T-helper 2 cell treated with Interferon-gamma antibody and Interleukin-4, amounts not matched to agents 5 μg/mL and 100 μg/mL, for 36 hours (primary cell): ENCODE data around the gene SYAP1.
"Not testable (repeated sequence)": the region's sequence is repeated elsewhere in the genome, so short reads cannot be mapped to it uniquely, and the experiment has no call there.

ENCODE experiments used
- DNase-seq: peaks from one replicate; pipeline ENCODE4 v3.0.0; 2021; ENCODE audit warnings: low spot score
- H3K27ac Mint-ChIP-seq: one replicate; pipeline ENCODE4 v1.8.0; 2021; ENCODE audit warnings: mild to moderate bottlenecking, mixed read lengths
- H3K27me3 Mint-ChIP-seq: one replicate; pipeline ENCODE4 v1.8.0; 2021; ENCODE audit warnings: low read depth, mixed read lengths
- H3K36me3 Mint-ChIP-seq: one replicate; pipeline ENCODE4 v1.8.0; 2021; ENCODE audit warnings: low read depth, mixed read lengths
- H3K4me1 Mint-ChIP-seq: one replicate; pipeline ENCODE4 v1.8.0; 2021; ENCODE audit warnings: low read depth, mixed read lengths
- H3K4me3 Mint-ChIP-seq: one replicate; pipeline ENCODE4 v1.8.0; 2022; ENCODE audit warnings: mild to moderate bottlenecking, moderate library complexity, mixed read lengths
- H3K9me3 Mint-ChIP-seq: one replicate; pipeline ENCODE4 v1.8.0; 2021; ENCODE audit warnings: mixed read lengths

The SYAP1 gene

DNA sequence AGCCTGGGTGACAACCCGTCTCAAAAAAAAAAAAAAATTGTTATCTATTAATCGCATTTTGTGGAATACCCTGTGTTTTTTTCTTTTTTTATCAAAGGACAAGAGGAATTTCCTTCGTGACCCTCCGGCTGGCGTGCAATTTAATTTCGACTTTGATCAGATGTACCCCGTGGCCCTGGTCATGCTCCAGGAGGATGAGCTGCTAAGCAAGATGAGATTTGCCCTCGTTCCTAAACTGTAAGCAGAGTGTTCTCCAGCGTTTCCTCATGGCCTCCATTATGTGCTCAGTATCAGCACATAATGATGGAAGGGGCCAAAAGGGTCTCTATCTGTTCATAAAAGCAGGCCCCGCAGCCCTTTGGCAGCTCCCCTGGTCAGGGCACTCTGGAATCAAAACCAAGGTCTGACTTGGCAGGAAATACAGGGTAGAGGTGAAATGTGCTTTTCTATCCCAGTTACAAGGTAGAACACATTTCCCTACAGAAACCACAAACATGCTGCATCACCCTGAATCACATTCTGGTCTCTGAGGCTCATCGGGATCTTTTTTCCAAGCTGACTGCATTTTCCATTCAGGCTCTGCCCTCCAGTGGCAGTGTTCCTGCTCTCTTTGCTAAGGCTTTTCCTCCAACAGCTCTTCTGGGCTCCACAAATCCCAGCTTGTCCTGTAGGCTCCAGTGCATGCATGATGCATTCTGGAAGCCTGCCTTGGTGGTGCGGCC, 24.4 kb downstream of the SYAP1 start:
- Mint-ChIP-seq H3K4me3 (no peak overlapping the region), H3K27me3 (no peaks in the 10 kb centered on the region), H3K36me3 (peaks cover 11% of the 10 kb centered on the region), H3K9me3 (no peaks in the 10 kb centered on the region), H3K4me1 (no peaks in the 10 kb centered on the region), H3K27ac (no peak overlapping the region)
- no peak for DNase-seq

DNA sequence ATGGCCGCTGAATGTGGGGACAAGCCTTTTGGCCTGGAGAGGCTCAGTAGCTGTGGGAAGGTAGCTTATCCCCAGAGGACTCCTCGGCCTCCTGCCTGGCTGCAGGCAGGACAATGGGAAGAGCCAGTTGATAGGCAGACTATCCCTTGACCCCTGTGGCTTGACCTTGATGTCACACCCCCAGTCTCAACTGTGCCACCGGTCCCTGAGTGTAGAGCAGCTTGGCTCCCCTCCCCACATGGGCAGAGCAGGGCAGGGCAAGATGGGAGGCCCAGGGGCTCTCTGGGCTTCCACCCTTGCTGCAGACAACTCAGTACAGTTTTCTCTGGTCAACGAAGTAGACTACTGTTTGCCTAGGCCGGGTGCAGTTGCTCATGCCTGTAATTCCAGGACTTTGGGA, 25.7 kb downstream of the SYAP1 start:
- no peak for DNase-seq
- Mint-ChIP-seq H3K4me3 (no peak overlapping the region), H3K27ac (no peak overlapping the region), H3K36me3 (peaks cover 11% of the 10 kb centered on the region), H3K4me1 (no peaks in the 10 kb centered on the region), H3K27me3 (no peaks in the 10 kb centered on the region), H3K9me3 (no peaks in the 10 kb centered on the region)

DNA sequence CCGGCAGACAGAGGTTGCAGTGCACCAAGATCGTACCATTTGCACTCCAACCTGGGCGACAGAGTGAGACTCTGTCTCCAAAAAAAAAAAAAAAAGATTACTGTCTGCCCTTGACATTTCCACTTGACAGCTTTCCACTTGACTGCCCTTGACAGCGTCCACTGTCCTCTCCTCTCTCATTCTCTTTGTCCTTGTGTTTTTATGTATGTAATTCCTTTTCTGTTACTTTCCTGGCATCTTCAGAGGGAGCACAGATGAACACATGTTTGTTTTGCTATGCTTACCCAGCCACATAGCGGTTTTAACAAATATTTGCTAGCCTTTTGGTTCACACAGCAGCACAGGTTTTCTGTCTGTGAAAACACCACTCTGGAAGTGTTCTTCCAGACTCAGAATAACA, 26.2 kb downstream of the SYAP1 start:
- H3K27me3 Mint-ChIP-seq: no peaks in the 10 kb centered on the region
- H3K27ac Mint-ChIP-seq: no peak overlapping the region
- no peak for DNase-seq
- no peaks in the 10 kb centered on the region for H3K9me3 Mint-ChIP-seq
- H3K4me1 Mint-ChIP-seq: no peaks in the 10 kb centered on the region
- H3K4me3 Mint-ChIP-seq: no peak overlapping the region
- H3K36me3 Mint-ChIP-seq: peaks cover 11% of the 10 kb centered on the region

DNA sequence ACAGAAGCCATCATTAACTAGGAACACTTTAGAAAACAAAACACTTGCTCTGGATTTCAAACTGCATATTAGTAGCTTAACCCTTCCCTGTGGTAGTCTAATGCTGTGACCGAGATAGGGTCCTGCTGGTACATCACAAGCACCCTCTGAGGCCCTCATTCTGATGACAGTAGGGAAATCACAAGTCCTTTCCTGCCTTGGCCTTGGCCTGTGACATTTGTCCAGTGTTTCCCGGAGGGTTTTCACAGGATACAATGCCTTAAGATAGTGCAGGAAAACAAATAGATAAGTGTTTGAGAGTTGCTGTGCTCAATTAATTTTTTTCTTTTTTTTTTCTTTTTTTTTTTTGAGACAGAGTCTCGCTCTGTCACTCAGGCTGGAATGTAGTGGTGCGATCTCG, 29.0 kb downstream of the SYAP1 start:
- DNase-seq: no peak
- Mint-ChIP-seq H3K27me3 (no peaks in the 10 kb centered on the region), H3K9me3 (no peaks in the 10 kb centered on the region), H3K36me3 (peaks cover 12% of the 10 kb centered on the region), H3K4me3 (no peak overlapping the region), H3K4me1 (no peaks in the 10 kb centered on the region), H3K27ac (no peak overlapping the region)

DNA sequence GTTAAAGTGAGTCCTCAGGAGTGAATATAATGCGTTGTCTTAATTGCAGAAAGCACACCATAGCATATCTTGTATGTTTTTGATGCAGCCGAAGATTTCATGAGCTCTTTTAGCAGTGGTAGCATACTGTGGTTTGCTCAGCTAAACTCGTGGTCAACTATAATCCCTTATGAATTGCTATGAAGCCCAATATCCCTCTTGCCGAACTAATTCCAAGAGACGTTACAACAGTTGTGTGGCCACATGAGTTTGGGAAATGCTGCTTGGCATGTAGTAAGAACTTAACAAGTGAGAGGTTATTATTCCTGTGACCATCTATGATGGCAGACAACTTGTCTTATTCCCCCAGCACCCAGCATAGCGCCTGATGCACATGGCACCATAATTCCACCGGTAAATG, 30.7 kb downstream of the SYAP1 start:
- H3K9me3 Mint-ChIP-seq: no peaks in the 10 kb centered on the region
- H3K4me3 Mint-ChIP-seq: no peak overlapping the region
- no peak for DNase-seq
- peaks cover 19% of the 10 kb centered on the region for H3K36me3 Mint-ChIP-seq
- H3K4me1 Mint-ChIP-seq: no peaks in the 10 kb centered on the region
- H3K27me3 Mint-ChIP-seq: no peaks in the 10 kb centered on the region
- H3K27ac Mint-ChIP-seq: no peak overlapping the region

DNA sequence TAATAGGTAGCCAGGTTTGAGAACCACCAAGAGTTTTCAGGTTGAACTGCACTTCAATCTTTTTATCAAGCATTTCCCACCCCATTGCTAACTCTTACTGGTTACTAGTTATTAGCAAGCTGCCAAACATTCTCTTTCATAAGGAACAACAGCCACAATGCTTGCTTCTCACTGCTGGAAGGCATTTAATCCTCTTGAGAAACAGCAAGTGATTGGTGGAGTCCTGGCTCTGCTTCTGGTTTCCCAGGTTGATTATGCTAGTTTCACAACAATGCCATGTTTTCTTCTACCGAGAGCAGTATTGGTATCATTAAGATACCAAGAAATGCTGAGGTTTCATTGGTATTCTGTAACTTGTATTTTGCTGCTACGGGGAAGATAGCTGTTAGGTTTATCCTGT, 34.6 kb downstream of the SYAP1 start:
- no peak overlapping the region for H3K27ac Mint-ChIP-seq
- no peak for DNase-seq
- H3K27me3 Mint-ChIP-seq: no peaks in the 10 kb centered on the region
- no peaks in the 10 kb centered on the region for H3K4me1 Mint-ChIP-seq
- peaks cover 23% of the 10 kb centered on the region for H3K36me3 Mint-ChIP-seq
- H3K4me3 Mint-ChIP-seq: no peak overlapping the region
- no peaks in the 10 kb centered on the region for H3K9me3 Mint-ChIP-seq

DNA sequence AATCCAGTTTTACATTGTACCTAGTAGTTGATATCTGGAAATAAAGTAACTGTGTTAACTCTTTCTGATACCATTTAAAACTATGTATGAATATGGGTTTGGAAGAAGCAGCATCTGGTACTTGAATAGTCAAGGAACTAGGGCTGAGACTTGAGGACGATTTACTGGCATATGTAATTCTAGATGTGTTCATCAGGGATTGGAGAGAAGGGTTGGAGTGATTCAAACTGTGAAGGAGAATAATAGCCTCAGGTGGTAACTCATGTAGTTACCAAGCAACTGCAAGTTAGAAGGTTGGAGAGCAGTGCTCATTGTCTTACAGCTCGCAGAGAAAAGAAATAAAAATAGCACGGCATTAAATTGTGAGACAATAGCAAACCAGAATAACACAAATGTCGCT, 37.3 kb downstream of the SYAP1 start:
- Mint-ChIP-seq H3K27ac (no peak overlapping the region), H3K4me1 (no peaks in the 10 kb centered on the region), H3K27me3 (no peaks in the 10 kb centered on the region), H3K9me3 (no peaks in the 10 kb centered on the region), H3K4me3 (no peak overlapping the region), H3K36me3 (peaks cover 26% of the 10 kb centered on the region)
- no peak for DNase-seq

DNA sequence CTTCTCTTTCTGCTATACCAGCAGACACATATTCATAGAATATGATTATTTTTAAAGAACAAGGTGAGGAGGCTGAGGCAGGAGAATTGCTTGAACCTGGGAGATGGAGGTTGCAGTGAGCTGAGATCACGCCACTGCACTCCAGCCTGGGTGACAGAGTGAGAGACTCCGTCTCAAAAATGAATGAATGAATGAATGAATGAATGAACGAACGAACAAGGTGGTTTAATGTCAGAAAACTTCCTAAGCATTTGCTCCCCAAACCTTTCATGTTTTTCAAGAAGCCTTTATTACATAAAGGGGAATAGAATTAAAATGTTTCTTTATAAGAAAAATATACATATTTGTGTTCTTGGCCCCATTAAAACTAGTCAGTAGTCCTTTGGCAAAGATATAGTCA, 42.1 kb downstream of the SYAP1 start:
- H3K27ac Mint-ChIP-seq, H3K36me3 Mint-ChIP-seq, H3K4me1 Mint-ChIP-seq, H3K27me3 Mint-ChIP-seq, DNase-seq, H3K9me3 Mint-ChIP-seq, H3K4me3 Mint-ChIP-seq: not testable (repeated sequence)

DNA sequence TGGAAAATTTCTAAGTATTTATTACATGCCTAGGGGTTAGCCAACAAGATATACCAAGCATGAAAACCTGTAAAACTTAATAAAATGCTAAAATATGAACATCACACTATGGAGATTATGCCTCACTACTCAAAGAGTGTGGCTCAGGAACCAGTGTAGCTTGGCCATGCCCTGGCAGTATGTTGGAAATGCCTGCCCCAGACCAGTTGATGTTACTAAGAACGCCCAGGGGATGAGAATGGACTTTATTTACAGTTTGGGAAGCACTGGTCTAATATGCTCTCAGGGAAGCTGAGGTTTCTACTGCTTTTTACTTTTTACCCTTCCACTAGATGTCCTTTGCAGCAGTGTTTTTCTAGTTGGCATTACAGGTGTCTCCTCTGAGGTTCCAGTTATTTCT, 43.2 kb downstream of the SYAP1 start:
- H3K4me3 Mint-ChIP-seq: no peak overlapping the region
- no peaks in the 10 kb centered on the region for H3K4me1 Mint-ChIP-seq
- no peak overlapping the region for H3K27ac Mint-ChIP-seq
- H3K9me3 Mint-ChIP-seq: no peaks in the 10 kb centered on the region
- H3K36me3 Mint-ChIP-seq: peaks cover 4% of the 10 kb centered on the region
- DNase-seq: no peak
- no peaks in the 10 kb centered on the region for H3K27me3 Mint-ChIP-seq

DNA sequence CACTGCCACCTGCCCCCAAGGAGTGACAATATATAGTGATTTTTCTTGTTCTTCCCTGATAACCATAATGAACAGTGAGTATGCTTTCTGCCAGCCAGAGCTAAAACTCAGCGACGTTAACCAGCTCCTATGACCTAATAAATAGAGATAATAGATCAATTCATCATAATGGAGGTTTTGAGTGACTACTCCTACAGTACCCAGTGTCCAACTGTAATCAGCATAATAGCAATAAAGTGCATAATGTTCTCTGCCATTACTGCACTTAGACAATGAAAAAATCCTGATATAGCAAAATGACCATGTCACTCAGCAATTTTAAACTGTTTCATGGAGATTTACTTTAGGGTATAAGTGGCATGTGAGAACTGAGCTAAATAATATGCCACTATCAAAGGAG, 46.2 kb downstream of the SYAP1 start:
- Mint-ChIP-seq H3K9me3 (no peaks in the 10 kb centered on the region), H3K27ac (no peak overlapping the region), H3K36me3 (peaks cover 2% of the 10 kb centered on the region)

DNA sequence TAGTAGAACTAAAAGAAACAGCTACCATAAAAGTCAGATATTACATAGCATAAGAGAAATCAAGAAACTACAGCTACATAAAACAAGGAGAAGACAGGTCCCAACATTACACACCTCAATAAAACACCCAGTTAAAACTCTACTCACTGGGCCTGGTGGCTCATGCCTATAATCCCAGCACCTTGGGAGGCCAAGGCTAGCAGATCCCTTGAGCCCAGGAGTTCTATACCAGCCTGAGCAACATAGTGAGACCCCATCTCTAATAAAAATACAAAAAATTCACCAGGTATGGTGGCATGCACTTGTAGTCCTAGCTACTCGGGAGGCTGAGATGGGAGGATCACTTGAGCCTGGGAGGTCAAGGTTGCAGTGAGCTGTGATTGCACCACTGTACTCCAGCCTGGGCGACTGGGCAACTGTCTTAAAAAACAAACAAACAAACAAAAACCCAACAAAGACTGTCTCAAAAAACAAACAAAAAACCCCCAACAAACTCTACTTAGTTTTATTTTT, 51.6 kb downstream of the SYAP1 start:
- no peak overlapping the region for H3K27ac Mint-ChIP-seq
- no peaks in the 10 kb centered on the region for H3K27me3 Mint-ChIP-seq
- no peaks in the 10 kb centered on the region for H3K4me1 Mint-ChIP-seq
- DNase-seq: no peak
- H3K4me3 Mint-ChIP-seq: no peak overlapping the region
- no peaks in the 10 kb centered on the region for H3K9me3 Mint-ChIP-seq
- H3K36me3 Mint-ChIP-seq: no peaks in the 10 kb centered on the region

More for the DNA sequence above, 46.2 kb downstream of the SYAP1 start:
- Mint-ChIP-seq H3K4me3 (no peak overlapping the region), H3K27me3 (no peaks in the 10 kb centered on the region), H3K4me1 (no peaks in the 10 kb centered on the region)
- no peak for DNase-seq

DNA sequence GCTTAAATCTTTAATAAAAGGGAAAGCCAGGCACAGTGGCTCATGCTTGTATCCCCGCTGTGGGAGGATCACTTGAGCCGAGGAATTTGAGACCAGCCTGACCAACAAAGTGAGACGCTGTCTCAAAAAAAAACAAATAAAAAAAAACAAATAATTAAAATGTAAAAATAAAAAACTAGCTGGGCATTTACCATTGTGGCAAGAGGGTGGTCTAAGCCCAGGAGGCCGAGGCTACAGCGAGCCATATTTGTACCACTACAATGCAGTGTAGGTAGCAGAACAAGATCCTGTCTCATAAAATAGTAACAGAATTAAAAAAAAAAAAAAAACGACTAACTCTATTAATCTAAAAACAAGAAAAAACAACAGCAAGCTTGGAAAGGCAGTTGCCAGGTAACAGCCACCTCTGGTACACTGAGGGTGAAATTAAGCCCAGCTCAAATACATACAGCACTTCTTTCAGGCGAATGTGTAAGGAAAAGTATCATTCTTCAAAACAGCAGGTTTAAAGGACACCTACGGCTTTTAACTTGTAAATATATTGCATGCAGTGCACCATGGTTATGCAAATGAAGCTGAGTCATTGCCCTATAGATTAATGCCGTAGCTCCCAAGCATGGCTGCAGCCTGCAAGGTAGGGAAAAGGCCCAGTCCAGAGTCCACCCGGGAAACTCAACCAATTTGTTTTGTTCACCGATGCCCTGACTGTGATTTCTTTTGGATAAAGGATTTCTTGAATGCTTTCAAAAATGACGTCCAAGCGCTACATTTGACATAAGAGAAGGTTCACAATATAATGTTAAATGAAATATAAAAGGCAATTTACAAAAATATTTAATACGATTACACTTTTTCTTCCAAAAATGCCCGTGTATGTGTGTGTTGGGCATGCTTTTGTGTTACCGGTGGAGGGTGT, 52.3 kb downstream of the SYAP1 start:
- H3K9me3 Mint-ChIP-seq: no peaks in the 10 kb centered on the region
- H3K4me3 Mint-ChIP-seq: no peak overlapping the region
- no peaks in the 10 kb centered on the region for H3K27me3 Mint-ChIP-seq
- no peaks in the 10 kb centered on the region for H3K36me3 Mint-ChIP-seq
- no peak for DNase-seq
- H3K4me1 Mint-ChIP-seq: no peaks in the 10 kb centered on the region
- H3K27ac Mint-ChIP-seq: no peak overlapping the region

DNA sequence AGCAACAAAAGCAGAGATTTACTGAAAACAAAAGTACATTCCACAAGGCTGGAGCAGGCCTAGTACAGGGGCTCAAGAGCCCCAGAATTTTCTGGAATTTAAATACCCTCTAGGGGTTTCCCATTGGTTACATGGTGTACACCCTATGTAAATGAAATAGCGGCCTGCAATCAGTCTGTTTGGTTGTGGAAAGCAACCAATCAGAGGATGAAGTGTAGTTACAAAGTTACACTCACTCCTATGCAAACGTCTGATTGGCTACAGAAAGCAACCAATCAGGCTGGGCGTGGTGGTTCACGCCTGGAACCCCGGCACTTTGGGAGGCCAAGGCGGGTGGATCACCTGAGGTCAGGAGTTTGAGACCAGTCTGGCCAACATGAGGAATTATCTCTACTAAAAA, 53.0 kb downstream of the SYAP1 start:
- no peak overlapping the region for H3K4me3 Mint-ChIP-seq
- H3K4me1 Mint-ChIP-seq: no peaks in the 10 kb centered on the region
- H3K27ac Mint-ChIP-seq: no peak overlapping the region
- H3K27me3 Mint-ChIP-seq: no peaks in the 10 kb centered on the region
- no peaks in the 10 kb centered on the region for H3K36me3 Mint-ChIP-seq
- H3K9me3 Mint-ChIP-seq: no peaks in the 10 kb centered on the region
- DNase-seq: no peak

DNA sequence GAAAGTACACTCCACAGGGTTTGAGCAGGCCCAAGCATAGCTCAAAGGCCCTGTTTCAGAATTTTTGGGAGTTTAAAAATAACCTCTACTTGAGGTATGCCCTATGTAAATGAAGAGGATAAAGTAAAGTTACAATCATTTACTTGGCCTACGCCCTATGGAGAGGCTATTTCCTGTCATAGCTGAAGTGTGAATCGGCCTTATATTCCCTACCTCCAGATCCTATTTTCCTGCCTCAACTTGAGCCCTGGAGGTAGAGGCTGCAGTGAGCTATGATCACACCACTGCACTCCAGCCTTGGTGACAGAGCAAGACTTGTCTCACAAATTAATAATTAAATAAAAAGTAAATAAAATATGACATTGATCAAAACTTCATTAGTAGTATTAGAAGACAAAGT, 55.3 kb downstream of the SYAP1 start:
- Mint-ChIP-seq H3K4me1 (no peaks in the 10 kb centered on the region), H3K27me3 (no peaks in the 10 kb centered on the region), H3K9me3 (no peaks in the 10 kb centered on the region), H3K36me3 (no peaks in the 10 kb centered on the region), H3K4me3 (no peak overlapping the region), H3K27ac (no peak overlapping the region)
- DNase-seq: no peak
